Esophagus (tissue), 2 donors: Measurements from ENCODE around the gene FAM43A. TPM values are rescaled to one million over a fixed set of nuclear protein-coding genes. Genes with fewer than 3 reads are reported as not detected.
A peak's percentile ranks its signal among the peaks of the same experiment; 100 is the strongest.

Experiments
- H3K27ac ChIP-seq, 2 donors: one replicate each; pipeline ENCODE4 v1.5.1; 2013; ENCODE audit warnings: low read depth in 2 of 2, mild to moderate bottlenecking in 2 of 2, inconsistent platforms in 1 of 2, low read length in 1 of 2, moderate library complexity in 1 of 2
- H3K27me3 ChIP-seq, 2 donors: one replicate each; pipeline ENCODE4 v1.6.1; 2013; ENCODE audit warnings: low read length in 2 of 2, control low read depth in 1 of 2, mild to moderate bottlenecking in 1 of 2; ENCODE audit not compliant: insufficient read depth in 2 of 2, control insufficient read depth in 1 of 2
- H3K36me3 ChIP-seq, 2 donors: one replicate each; pipeline ENCODE4 v1.6.1; 2013; ENCODE audit warnings: low read length in 1 of 2; ENCODE audit not compliant: control insufficient read depth in 2 of 2, insufficient read depth in 2 of 2
- H3K4me1 ChIP-seq, 2 donors: one replicate each; pipeline ENCODE4 v1.6.1; 2013; ENCODE audit warnings: low read length in 1 of 2; ENCODE audit not compliant: control insufficient read depth in 2 of 2, insufficient read depth in 2 of 2
- H3K4me3 ChIP-seq, 2 donors: one replicate each; pipeline ENCODE4 v1.5.1; 2013; ENCODE audit warnings: low read length in 2 of 2, mild to moderate bottlenecking in 2 of 2, low read depth in 1 of 2, moderate library complexity in 1 of 2
- H3K9me3 ChIP-seq, 2 donors: one replicate each; pipeline ENCODE4 v1.6.1; 2013; ENCODE audit warnings: mild to moderate bottlenecking in 2 of 2, low read depth in 1 of 2, low read length in 1 of 2, moderate library complexity in 1 of 2; ENCODE audit not compliant: control insufficient read depth in 2 of 2, insufficient read depth in 1 of 2
- WGBS, 2 donors: extraction: QIAGEN DNeasy Blood & Tissue Kit; methylation state at CpG; one replicate each; pipeline ENCODE4 v1.1.7; 2013; 5-methylcytosine and 5-hydroxymethylcytosine counted together
- polyA plus RNA-seq, 2 donors: library from polyadenylated mRNA; stranded (reverse); fragments of 200-250 nt; gene quantifications; one replicate each; pipeline ENCODE4 v1.2.3, GENCODE V29; 2013
- donor health status: healthy with polysubstance abuse.
- donor health status: Bipolar disorder and iron deficiency.

Gene FAM43A
- polyA plus RNA-seq, 2 donors = 9.0 to 15.5 TPM

DNA sequence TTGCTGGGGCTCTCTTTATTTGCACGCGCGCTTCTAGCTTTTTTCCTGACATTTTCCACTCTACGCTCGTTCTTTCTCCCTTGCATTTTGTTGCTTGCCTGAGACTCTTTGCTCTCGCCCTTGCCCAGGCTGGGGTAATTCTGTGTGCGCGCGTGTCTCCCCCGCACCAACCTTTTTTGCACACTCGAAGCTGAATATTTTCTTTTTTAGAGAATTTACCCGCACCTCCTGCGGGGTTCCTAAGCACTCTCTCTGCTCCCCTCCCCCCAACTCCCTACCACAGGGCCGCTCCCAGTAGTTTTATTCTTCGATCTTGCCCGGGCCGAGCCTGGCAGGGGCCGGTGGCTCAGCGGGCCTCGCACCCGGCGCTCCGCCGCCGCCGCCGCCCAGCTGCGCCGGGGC, 732 bp downstream of the FAM43A start:
- WGBS, 2 donors = 0 to 1% methylated on average over 29 of the region's 29 CpGs
- peak overlapping the region; percentile 72 to 77 for H3K4me3 ChIP-seq
- peaks cover 0 to 2% of the 10 kb centered on the region in 2 donors for H3K36me3 ChIP-seq
- H3K9me3 ChIP-seq = no peaks in the 10 kb centered on the region
- peak overlapping the region; percentile 74 to 84 for H3K27ac ChIP-seq
- H3K27me3 ChIP-seq = no peaks in the 10 kb centered on the region
- peaks cover 2 to 14% of the 10 kb centered on the region in 2 donors for H3K4me1 ChIP-seq

DNA sequence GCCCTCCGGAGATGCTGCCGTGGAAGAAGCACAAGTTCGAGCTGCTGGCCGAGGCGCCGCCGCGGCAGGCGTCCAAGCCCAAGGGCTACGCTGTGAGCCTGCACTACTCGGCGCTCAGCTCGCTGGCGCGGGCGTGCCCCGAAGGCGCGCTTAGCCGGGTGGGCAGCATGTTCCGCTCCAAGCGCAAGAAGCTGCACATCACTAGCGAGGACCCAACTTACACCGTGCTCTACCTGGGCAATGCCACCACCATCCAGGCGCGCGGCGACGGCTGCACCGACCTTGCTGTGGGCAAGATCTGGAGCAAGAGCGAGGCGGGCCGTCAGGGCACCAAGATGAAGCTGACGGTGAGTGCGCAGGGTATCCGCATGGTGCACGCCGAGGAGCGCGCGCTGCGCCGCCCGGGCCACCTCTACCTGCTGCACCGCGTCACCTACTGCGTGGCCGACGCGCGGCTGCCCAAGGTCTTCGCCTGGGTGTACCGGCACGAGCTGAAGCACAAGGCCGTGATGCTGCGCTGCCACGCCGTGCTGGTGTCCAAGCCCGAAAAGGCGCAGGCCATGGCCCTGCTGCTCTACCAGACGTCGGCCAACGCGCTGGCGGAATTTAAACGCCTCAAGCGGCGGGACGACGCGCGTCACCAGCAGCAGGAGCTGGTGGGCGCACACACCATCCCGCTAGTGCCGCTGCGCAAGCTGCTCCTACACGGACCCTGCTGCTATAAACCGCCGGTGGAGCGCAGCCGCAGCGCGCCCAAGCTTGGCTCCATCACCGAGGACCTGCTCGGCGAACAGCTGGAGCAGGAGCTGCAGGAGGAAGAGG, 1.3 kb downstream of the FAM43A start:
- peak overlapping the region; percentile 72 to 77 for H3K4me3 ChIP-seq
- H3K4me1 ChIP-seq = peaks cover 2 to 14% of the 10 kb centered on the region in 2 donors
- H3K27me3 ChIP-seq = no peaks in the 10 kb centered on the region
- no peaks in the 10 kb centered on the region for H3K9me3 ChIP-seq
- 2 to 12% methylated on average over 82 to 86 of the region's 86 CpGs for WGBS, 2 donors
- peaks cover 0 to 2% of the 10 kb centered on the region in 2 donors for H3K36me3 ChIP-seq
- H3K27ac ChIP-seq = peak overlapping the region; percentile 55 to 84

DNA sequence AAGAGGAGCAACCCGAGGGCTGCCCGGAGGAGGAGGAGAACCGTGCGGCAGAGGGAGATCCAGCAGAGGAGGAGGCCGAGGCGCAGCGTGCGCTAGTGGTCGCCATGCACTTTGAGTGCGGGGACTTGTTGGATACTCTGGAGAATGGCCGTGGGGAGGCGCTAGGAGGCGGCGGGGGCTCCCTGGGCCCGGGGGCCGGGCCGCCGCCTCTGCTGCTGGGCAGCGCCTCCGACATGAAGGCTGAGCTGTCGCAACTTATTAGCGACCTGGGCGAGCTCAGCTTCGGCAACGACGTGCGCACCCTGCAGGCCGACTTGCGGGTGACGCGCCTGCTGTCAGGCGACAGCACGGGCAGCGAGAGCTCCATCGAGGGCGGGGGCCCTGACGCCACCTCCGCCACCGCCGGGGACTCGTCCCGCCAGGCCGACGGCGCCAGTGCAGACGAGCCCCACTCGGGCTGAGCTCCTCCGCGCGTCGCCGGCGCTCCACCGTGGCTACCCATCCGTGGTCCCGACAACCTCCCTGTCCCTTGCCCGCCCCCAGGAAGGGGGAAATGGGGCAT, 2.0 kb downstream of the FAM43A start:
- Histone ChIP-seq H3K27ac (peak overlapping the region; percentile 43 to 77), H3K4me3 (peak overlapping the region; percentile 72 to 77), H3K36me3 (peaks cover 0 to 2% of the 10 kb centered on the region in 2 donors), H3K4me1 (peaks cover 2 to 14% of the 10 kb centered on the region in 2 donors), H3K9me3 (no peaks in the 10 kb centered on the region), H3K27me3 (no peaks in the 10 kb centered on the region)
- 12 to 26% methylated on average over 50 to 57 of the region's 57 CpGs for WGBS, 2 donors

DNA sequence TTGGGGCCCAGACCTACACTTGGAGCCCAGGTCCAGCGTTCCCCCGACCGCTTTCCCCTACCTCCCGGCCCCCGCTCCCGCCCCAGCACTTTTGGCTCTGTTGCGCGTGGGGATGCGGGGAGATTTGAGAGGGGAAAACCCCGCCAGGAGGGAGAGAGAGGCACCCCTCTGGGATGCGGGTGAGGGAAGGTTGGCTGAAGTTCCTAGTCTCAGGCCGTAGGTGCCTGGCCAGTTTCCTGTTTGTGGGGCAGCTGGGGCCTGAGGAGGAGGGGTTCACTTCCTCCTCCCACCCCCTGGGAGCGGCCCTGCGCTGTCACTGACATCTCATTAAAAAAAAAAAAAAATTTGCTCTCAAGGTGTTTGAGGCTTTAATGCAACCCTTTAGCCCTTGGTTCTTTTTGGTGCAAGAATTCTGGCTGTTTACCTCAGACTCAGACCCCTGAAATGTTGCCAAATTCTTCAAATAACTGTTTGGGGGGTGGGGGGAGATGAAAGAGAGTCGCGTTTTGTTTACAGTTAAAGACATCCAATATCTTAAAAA, 2.6 kb downstream of the FAM43A start:
- WGBS, 2 donors = 30 to 51% methylated on average over 16 of the region's 16 CpGs
- Histone ChIP-seq H3K4me3 (peak overlapping the region; percentile 72 to 77), H3K27me3 (no peaks in the 10 kb centered on the region), H3K36me3 (peaks cover 0 to 2% of the 10 kb centered on the region in 2 donors), H3K27ac (peak overlapping the region; percentile 43 to 77), H3K9me3 (no peaks in the 10 kb centered on the region), H3K4me1 (peaks cover 2 to 9% of the 10 kb centered on the region in 2 donors)

DNA sequence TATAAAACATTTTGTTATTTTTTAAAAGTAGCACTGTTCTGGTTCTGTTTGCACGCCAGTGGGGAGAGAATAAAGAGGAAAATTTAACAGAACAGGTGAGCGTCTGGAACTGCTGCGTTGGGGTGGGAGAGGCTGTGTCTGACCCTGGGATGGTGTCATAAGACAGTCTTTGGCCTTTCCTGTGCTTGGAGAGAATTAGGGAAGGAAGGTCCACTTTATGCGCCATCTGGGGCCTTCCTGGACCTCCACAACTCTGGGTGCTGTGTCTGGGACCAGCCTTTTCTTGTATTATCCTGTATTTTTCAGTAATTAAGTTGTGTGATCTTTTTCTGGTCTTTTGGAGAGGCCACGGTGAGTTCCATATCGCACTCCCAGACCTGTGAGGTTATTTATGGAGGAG, 3.3 kb downstream of the FAM43A start:
- Histone ChIP-seq H3K4me3 (no peak overlapping the region), H3K4me1 (peaks cover 3 to 9% of the 10 kb centered on the region in 2 donors)
- 75% methylated on average over 6 of the region's 6 CpGs for WGBS, 2 donors

DNA sequence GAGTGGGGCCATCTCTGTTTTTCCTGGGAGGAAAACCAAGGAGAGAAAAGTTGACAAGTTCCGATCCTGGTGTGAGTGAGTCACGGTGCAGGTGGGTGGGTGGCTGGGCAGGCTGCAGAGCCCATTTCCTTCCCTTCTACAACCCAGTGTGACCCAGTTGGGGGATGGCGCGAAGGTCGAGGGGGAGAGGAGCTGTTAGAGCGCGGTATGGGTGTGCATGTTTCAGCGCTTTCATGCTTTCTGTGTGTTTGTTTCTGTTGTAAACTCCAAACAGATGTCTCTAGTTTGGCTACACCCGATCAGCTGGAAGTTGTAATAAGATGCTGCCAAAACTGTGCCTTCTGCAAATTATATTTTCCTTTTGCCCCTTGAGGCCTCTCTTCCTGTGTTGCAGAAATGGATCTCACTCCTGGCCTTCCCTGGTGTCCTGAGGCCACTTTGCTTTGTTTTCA, 3.8 kb downstream of the FAM43A start:
- Histone ChIP-seq H3K4me1 (peaks cover 4 to 9% of the 10 kb centered on the region in 2 donors), H3K36me3 (peaks cover 0 to 2% of the 10 kb centered on the region in 2 donors), H3K4me3 (no peak overlapping the region), H3K9me3 (no peaks in the 10 kb centered on the region), H3K27me3 (no peaks in the 10 kb centered on the region), H3K27ac (peak overlapping the region in 1 of 2 donors; percentile 6)
- 54 to 57% methylated on average over 9 of the region's 9 CpGs for WGBS, 2 donors

More for the DNA sequence above, 3.3 kb downstream of the FAM43A start:
- H3K27me3 ChIP-seq = no peaks in the 10 kb centered on the region
- H3K9me3 ChIP-seq = no peaks in the 10 kb centered on the region
- H3K27ac ChIP-seq = peak overlapping the region in 1 of 2 donors; percentile 6
- peaks cover 0 to 2% of the 10 kb centered on the region in 2 donors for H3K36me3 ChIP-seq

DNA sequence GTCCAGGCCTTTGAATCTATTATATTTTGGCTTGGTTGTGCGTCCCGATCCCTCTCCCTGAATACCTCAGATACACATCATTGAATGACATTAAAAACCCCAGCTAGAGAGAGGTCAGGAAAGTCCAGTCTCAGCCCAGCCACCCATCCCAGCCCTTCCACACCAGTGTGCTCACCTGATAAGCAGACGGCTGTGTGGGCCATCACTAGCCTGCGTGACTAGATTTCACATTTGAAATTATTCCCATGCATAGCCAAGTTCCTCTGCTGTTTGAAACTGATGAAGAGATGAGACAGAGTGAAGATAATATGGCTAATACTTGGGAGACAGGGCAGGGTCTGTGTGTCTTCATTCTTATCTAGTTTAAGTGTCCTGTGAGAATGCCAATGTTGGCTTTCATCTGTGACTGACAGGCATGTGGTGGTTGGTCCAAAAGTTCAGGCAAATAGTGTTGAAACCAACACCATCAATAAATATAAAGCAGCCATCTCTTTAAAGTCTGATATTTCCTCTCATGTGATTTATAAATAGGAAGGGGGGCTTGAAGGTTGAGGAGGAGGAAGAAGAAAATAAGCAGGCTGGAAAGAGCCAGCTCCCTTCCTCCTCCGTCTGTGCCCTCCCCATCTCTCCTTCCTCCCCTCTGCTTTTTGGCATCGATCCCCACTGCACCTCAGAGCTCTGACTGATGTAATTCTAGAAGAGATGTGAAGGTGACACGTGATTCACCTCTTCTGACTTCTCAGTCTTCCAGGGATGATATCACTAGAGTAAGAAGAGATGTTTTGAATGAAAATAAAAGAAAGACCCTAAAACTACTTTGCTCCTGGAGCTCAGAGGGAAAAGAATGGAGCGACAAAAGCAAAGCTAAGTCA, 5.1 kb downstream of the FAM43A start:
- 71 to 72% methylated on average over 8 of the region's 8 CpGs for WGBS, 2 donors
- Histone ChIP-seq H3K36me3 (peaks cover 0 to 2% of the 10 kb centered on the region in 2 donors), H3K4me3 (no peak overlapping the region), H3K9me3 (no peaks in the 10 kb centered on the region), H3K27me3 (no peaks in the 10 kb centered on the region), H3K27ac (no peak overlapping the region), H3K4me1 (peaks cover 4 to 9% of the 10 kb centered on the region in 2 donors)

DNA sequence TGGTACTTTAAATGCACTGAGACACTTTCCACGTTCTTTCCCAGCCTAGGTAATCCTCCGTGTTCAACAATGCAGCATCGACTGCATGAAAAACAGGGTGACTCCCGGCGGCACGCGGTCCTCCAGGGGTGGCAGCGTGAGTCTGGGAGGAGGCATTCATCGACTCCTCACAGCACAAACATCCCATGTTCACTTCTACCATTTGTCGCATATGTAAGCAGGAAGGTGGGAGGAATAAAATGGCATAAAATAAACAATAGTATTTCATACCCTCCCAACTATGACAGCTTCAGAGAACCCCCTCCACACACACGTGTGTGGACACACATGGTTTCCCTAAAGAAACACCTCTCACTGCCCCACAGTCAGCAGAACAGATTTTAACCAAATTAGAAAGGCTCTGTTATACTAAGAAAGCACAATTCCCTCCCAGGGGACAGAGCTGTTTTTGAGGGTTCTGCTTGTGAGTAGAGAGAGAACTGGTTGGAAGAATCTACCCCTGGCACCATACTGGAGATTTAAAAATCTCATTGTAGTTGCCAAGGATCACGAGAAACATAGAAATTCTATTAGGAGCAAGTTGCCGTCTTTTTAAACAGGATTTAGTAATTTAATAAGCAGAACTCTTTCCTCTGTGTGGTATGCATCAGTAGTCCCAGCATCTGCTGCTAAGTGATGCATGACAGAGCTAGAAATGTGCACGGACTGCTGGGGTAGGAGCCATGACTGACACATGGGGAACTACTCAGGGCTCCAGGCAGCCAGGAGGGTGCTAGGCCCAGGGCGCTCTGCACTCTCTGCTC, 6.0 kb downstream of the FAM43A start:
- Histone ChIP-seq H3K4me1 (peaks cover 4 to 9% of the 10 kb centered on the region in 2 donors), H3K27ac (no peak overlapping the region), H3K36me3 (peaks cover 0 to 2% of the 10 kb centered on the region in 2 donors), H3K27me3 (no peaks in the 10 kb centered on the region), H3K9me3 (no peaks in the 10 kb centered on the region), H3K4me3 (no peak overlapping the region)
- 67% methylated on average over 15 of the region's 15 CpGs for WGBS, 2 donors
